NCI-H1930 (cell line): Measurements from ENCODE around the gene HLA-DRA.

ENCODE experiments used
- DNase-seq, 2 experiments: peaks; one replicate each; lab custom pipeline; 2025; lab: John Stamatoyannopoulos, UW

The HLA-DRA gene

DNA sequence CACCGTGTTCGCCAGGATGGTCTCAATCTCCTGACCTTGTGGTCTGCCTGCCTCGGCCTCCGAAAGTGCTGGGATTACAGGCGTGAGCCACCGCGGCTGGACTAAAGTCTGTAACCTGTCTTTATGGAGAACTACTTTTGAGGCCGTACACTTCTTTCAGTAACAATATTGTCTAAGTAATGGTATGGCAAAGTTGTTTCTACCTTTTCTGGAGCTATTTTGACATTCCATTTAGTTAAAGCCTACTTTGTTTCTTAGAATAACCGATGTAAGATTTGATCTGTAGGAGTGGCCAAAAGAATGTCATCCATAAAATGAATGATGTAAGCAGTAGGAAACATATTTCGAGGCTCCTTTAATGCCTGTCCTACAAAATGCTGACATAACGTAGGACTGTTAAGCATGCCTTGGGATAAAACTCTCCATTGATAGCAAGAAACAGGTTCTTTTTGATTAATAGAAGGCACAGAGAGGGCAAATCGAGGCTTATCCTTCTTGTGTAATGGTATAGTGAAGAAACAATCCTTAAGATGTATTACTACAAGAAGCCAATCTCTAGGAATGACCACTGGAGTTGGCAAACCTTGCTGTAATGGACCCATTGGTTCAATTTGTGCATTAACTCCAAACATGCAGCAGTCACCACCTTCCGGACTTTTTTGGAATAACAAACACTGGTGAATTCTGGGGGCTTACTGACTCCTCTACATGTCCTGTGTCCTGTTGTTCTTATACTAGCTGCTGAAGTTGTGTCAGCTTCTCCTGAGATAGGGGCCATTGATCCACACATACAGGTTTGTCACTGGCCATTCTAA lies 35.9 kb downstream of the HLA-DRA start:
- DNase-seq: no peak

- DNase-seq: no peak
Observed at GRCh38 chr6:32483968-32484613, 44.4 kb downstream of the HLA-DRA start.

DNA sequence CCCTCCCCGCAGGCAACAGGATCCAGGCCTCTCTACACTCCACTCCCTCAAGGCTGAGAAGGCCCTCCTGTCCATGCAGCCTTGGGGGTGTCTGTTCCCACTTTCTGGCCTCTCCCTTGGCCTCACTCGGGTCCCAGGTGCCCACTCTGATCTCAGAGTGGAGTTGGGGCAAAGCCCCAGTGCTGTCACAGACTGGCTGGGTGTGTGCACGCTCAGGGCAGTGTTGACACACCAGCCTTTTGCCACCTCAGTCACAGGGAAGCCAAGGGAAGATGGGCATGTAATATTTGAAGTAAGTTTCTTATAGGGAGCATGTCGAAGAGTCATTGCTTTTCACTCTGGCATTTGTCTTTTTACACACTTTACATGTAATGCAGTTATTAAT lies 44.9 kb downstream of the HLA-DRA start:
- no peak for DNase-seq

- DNase-seq: no peak
Observed at GRCh38 chr6:32488083-32488482, 48.4 kb downstream of the HLA-DRA start.

- no peak for DNase-seq
Observed at GRCh38 chr6:32491700-32492099, 52.0 kb downstream of the HLA-DRA start.

GRCh38 chr6:32492351-32492750 lies 52.7 kb downstream of the HLA-DRA start:
- no peak for DNase-seq
